ENCODE data around the gene TEP1. TPM values are rescaled to one million over a fixed set of nuclear protein-coding genes. Genes with fewer than 3 reads are reported as not detected.

Gene TEP1
- total RNA-seq, 2 donors from 2014 or later: 33.0 to 54.2 TPM

DNA sequence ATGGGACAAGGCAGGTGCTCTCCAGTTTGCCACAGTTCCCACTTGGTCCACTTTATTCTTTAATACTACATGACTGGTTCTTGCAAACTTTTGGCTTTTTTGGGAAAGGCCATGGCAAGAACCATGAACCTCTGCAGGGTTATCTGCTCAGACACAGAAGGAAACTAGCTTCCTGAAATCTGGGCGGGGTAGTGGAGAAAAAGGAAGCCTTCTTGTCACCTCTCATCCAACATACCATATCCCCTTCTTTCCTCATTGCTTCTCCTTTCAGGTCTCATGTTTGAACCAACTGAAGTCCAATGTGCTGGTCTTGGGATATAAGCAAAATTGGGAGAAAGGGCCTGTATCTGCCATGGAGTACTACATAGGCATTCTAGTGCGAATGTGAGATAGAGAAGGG lies 28.2 kb upstream of the TEP1 start:
- DNase-seq (ENCODE audit: low spot score) (no peak), ATAC-seq (ENCODE audit: insufficient number of reproducible peaks, low FRiP score, low read depth) (no peak)
- Histone ChIP-seq H3K4me1 (ENCODE audit: control insufficient read depth in 1 of 2, low read depth in 2 of 2) (no peaks in the 10 kb centered on the region), H3K9me3 (no peaks in the 10 kb centered on the region), H3K27me3 (replicated peaks; ENCODE audit: insufficient read depth) (no peaks in the 10 kb centered on the region), H3K4me3 (no peak overlapping the region), H3K36me3 (peaks cover 4% of the 10 kb centered on the region), H3K27ac (no peak overlapping the region)
- TF ChIP-seq, protein P1, sequence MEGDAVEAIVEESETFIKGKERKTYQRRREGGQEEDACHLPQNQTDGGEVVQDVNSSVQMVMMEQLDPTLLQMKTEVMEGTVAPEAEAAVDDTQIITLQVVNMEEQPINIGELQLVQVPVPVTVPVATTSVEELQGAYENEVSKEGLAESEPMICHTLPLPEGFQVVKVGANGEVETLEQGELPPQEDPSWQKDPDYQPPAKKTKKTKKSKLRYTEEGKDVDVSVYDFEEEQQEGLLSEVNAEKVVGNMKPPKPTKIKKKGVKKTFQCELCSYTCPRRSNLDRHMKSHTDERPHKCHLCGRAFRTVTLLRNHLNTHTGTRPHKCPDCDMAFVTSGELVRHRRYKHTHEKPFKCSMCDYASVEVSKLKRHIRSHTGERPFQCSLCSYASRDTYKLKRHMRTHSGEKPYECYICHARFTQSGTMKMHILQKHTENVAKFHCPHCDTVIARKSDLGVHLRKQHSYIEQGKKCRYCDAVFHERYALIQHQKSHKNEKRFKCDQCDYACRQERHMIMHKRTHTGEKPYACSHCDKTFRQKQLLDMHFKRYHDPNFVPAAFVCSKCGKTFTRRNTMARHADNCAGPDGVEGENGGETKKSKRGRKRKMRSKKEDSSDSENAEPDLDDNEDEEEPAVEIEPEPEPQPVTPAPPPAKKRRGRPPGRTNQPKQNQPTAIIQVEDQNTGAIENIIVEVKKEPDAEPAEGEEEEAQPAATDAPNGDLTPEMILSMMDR (IDR thresholded peaks at IDR 0.05): no peak

DNA sequence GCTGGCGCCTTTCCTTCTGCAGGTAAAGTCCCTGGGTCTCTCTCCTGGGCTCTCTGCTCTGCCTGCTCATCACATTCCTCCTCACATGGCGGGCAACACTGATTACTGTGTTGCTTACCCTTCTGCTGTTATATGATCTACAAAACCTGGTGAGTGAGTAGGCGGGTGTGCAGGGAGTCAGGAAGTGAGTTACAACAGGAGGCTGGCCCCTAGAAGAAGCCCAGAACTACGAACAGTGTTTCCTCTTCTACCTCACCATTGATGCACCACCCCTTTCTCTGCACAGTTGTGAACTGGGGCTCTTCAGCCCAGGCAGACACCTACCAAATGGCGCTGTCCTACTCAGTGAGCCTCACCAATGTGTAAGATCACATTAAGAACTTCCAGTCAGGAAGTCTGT lies 27.6 kb upstream of the TEP1 start:
- Histone ChIP-seq H3K36me3 (no peaks in the 10 kb centered on the region), H3K4me1 (ENCODE audit: control insufficient read depth in 1 of 2, low read depth in 2 of 2) (no peaks in the 10 kb centered on the region), H3K4me3 (no peak overlapping the region), H3K27ac (no peak overlapping the region), H3K9me3 (no peaks in the 10 kb centered on the region), H3K27me3 (replicated peaks; ENCODE audit: insufficient read depth) (no peaks in the 10 kb centered on the region)
- TF ChIP-seq, protein P1 (IDR thresholded peaks at IDR 0.05): no peak
- no peak for ATAC-seq (ENCODE audit: insufficient number of reproducible peaks, low FRiP score, low read depth)
- no peak for DNase-seq (ENCODE audit: low spot score)

DNA sequence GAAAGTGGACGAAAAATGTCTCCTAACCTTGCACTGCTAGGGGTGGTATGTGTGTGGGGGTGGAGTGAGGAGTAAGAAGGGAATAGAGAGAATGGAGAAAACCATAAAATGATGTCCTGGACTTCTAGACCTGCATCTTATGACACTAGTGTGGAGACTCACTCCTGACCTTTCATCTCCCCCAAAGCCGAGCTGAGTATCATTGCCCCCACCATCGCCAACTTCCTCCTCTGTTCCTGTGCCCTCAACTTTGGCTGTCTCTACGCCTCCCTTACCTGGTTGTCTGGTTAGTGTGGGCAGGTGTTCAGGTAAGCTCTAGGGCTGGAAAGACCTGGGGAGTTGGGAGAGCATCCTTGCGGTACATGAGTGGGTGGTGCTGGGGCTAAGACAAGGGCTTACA lies 27.2 kb upstream of the TEP1 start:
- Histone ChIP-seq H3K4me1 (ENCODE audit: control insufficient read depth in 1 of 2, low read depth in 2 of 2) (peaks cover 0 to under 1% of the 10 kb centered on the region in 2 donors), H3K4me3 (no peak overlapping the region), H3K36me3 (no peaks in the 10 kb centered on the region), H3K27me3 (replicated peaks; ENCODE audit: insufficient read depth) (no peaks in the 10 kb centered on the region), H3K9me3 (no peaks in the 10 kb centered on the region), H3K27ac (no peak overlapping the region)
- TF ChIP-seq, protein P1 (IDR thresholded peaks at IDR 0.05): no peak
- ATAC-seq (ENCODE audit: insufficient number of reproducible peaks, low FRiP score, low read depth) (no peak), DNase-seq (ENCODE audit: low spot score) (no peak)

DNA sequence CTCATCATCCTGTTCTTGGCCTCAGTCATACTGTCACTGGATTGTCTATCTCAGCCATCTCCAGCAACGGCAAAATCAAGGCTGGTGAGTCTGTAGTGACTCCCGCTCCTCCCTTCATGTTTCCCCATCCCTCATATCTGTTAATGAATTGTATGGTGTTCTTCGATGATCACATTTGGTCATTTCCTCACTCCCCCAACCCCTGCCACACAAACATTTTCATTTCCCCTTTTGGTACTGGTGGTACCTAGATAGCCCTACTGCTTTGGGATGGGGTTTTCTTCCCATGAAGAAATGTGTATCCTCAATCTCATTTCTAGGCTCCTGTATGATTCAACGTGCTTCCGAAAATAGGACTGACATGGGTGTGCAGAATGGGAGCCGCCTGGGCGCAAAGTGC lies 25.4 kb upstream of the TEP1 start:
- Histone ChIP-seq H3K9me3 (no peaks in the 10 kb centered on the region), H3K4me1 (ENCODE audit: control insufficient read depth in 1 of 2, low read depth in 2 of 2) (peaks cover 0 to 13% of the 10 kb centered on the region in 2 donors), H3K27ac (no peak overlapping the region), H3K36me3 (no peaks in the 10 kb centered on the region), H3K27me3 (replicated peaks; ENCODE audit: insufficient read depth) (no peaks in the 10 kb centered on the region), H3K4me3 (no peak overlapping the region)
- no peak for ATAC-seq (ENCODE audit: insufficient number of reproducible peaks, low FRiP score, low read depth)
- TF ChIP-seq, protein P1 (IDR thresholded peaks at IDR 0.05): no peak
- no peak for DNase-seq (ENCODE audit: low spot score)

DNA sequence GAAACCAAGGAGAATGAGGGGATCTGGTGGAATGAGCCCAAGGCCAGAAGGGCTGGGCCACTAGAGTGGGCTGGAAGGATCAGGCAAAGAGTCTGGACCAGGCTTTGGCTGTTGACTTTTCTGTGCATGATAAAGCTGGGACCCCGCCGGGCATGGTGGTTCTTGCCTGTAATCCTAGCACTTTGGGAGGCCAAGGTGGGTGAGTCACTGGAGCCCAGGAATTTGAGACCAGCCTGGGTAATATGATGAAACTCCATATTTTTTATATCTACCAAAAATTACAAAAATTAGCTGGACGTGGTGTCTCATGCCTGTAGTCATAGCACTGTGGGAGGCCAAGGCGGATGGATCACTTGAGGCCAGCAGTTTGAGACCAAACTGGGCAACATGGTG lies 23.1 kb upstream of the TEP1 start:
- ATAC-seq (ENCODE audit: insufficient number of reproducible peaks, low FRiP score, low read depth): no peak

More for the DNA sequence above, 23.1 kb upstream of the TEP1 start:
- Histone ChIP-seq H3K4me3 (no peak overlapping the region), H3K4me1 (ENCODE audit: control insufficient read depth in 1 of 2, low read depth in 2 of 2) (peaks cover 0 to 13% of the 10 kb centered on the region in 2 donors), H3K36me3 (no peaks in the 10 kb centered on the region), H3K9me3 (no peaks in the 10 kb centered on the region), H3K27ac (no peak overlapping the region), H3K27me3 (replicated peaks; ENCODE audit: insufficient read depth) (no peaks in the 10 kb centered on the region)
- DNase-seq (ENCODE audit: low spot score): no peak
- TF ChIP-seq, protein P1 (IDR thresholded peaks at IDR 0.05): no peak

Data from thoracic aorta (tissue), 2 donors.